ENCODE data around the gene RBM33.

- TF ChIP-seq NR3C1 (CRISPR knock-in tag; IDR thresholded peaks at IDR 0.05), result no peak
- no peak for TF ChIP-seq MYC (CRISPR knock-in tag; IDR thresholded peaks at IDR 0.05; ENCODE audit: borderline replicate concordance)
- no peak for TF ChIP-seq ZNF468 (CRISPR knock-in tag; IDR thresholded peaks at IDR 0.05)
- no peak for TF ChIP-seq SIN3A (IDR thresholded peaks at IDR 0.05; ENCODE audit: borderline replicate concordance, low read depth, low read length)
Observed at GRCh38 chr7:155792315-155792960, 148.0 kb downstream of the RBM33 start.
